ENCODE data around the gene NT5C3B. TPM values are rescaled to one million over a fixed set of nuclear protein-coding genes. Genes with fewer than 3 reads are reported as not detected.

Gene NT5C3B
- polyA plus RNA-seq, 1 donor from 2014 or later, result 272 TPM

GRCh38 chr17:41792845-41793783, 42.9 kb downstream of the NT5C3B start:
- H3K4me2 ChIP-seq (ENCODE audit: low read length), result no peak overlapping the region
- no peaks in the 10 kb centered on the region for H3K36me3 ChIP-seq (ENCODE audit: insufficient read depth, low read length)
- TF ChIP-seq MXI1 (conservative IDR thresholded peaks at IDR 0.05; ENCODE audit: poor library complexity, severe bottlenecking), result no peak
- TF ChIP-seq, protein P1, sequence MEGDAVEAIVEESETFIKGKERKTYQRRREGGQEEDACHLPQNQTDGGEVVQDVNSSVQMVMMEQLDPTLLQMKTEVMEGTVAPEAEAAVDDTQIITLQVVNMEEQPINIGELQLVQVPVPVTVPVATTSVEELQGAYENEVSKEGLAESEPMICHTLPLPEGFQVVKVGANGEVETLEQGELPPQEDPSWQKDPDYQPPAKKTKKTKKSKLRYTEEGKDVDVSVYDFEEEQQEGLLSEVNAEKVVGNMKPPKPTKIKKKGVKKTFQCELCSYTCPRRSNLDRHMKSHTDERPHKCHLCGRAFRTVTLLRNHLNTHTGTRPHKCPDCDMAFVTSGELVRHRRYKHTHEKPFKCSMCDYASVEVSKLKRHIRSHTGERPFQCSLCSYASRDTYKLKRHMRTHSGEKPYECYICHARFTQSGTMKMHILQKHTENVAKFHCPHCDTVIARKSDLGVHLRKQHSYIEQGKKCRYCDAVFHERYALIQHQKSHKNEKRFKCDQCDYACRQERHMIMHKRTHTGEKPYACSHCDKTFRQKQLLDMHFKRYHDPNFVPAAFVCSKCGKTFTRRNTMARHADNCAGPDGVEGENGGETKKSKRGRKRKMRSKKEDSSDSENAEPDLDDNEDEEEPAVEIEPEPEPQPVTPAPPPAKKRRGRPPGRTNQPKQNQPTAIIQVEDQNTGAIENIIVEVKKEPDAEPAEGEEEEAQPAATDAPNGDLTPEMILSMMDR (IDR thresholded peaks at IDR 0.05; ENCODE audit: poor library complexity, severe bottlenecking), result no peak
- no peak for TF ChIP-seq EP300 (conservative IDR thresholded peaks at IDR 0.05; ENCODE audit: poor library complexity, severe bottlenecking)
- TF ChIP-seq RAD21 (conservative IDR thresholded peaks at IDR 0.05), result no peak
- no peak for TF ChIP-seq POLR2AphosphoS5 (IDR thresholded peaks at IDR 0.05)
- TF ChIP-seq SMC3 (conservative IDR thresholded peaks at IDR 0.05; ENCODE audit: poor library complexity), result no peak
- no peak for TF ChIP-seq TAF1 (IDR thresholded peaks at IDR 0.05; ENCODE audit: low read depth)
- TF ChIP-seq REST (IDR thresholded peaks at IDR 0.05; ENCODE audit: borderline replicate concordance), result no peak
- no peak for TF ChIP-seq EZH2 (IDR thresholded peaks at IDR 0.05; ENCODE audit: borderline replicate concordance, insufficient read depth, low read length, poor library complexity, severe bottlenecking)
- H3K9me2 ChIP-seq (ENCODE audit: insufficient read depth, low read length), result no peaks in the 10 kb centered on the region
- no peaks in the 10 kb centered on the region for H3K9me3 ChIP-seq (ENCODE audit: low read length)
- H3K27me3 ChIP-seq (ENCODE audit: insufficient read depth, low read depth, low read length), result no peaks in the 10 kb centered on the region
- H3K79me2 ChIP-seq (replicated peaks; ENCODE audit: insufficient read depth, low read length), result no peaks in the 10 kb centered on the region
- H3K27ac ChIP-seq (ENCODE audit: low read length), result no peak overlapping the region
- H2AFZ ChIP-seq (ENCODE audit: low read depth, low read length), result no peak overlapping the region
- H4K20me1 ChIP-seq (ENCODE audit: insufficient read depth), result no peaks in the 10 kb centered on the region
- H3K9ac ChIP-seq (ENCODE audit: low read length), result no peak overlapping the region
- H3K4me3 ChIP-seq (ENCODE audit: low read length), result no peak overlapping the region
- H3F3A ChIP-seq (ENCODE audit: insufficient read depth, low read length, poor library complexity, severe bottlenecking), result no peaks in the 10 kb centered on the region

GRCh38 chr17:41787021-41787418, 49.0 kb downstream of the NT5C3B start:
- no peaks in the 10 kb centered on the region for H3K27me3 ChIP-seq (ENCODE audit: insufficient read depth, low read depth, low read length)
- H3K9me3 ChIP-seq (ENCODE audit: low read length), result no peaks in the 10 kb centered on the region
- H3K9ac ChIP-seq (ENCODE audit: low read length), result no peak overlapping the region
- no peak overlapping the region for H2AFZ ChIP-seq (ENCODE audit: low read depth, low read length)
- no peak overlapping the region for H3K4me2 ChIP-seq (ENCODE audit: low read length)
- H3K27ac ChIP-seq (ENCODE audit: low read length), result no peak overlapping the region
- TF ChIP-seq RAD21 (conservative IDR thresholded peaks at IDR 0.05) (no peak), POLR2AphosphoS5 (IDR thresholded peaks at IDR 0.05) (no peak), TAF1 (IDR thresholded peaks at IDR 0.05; ENCODE audit: low read depth) (no peak), SMC3 (conservative IDR thresholded peaks at IDR 0.05; ENCODE audit: poor library complexity) (no peak), MXI1 (conservative IDR thresholded peaks at IDR 0.05; ENCODE audit: poor library complexity, severe bottlenecking) (no peak), EZH2 (IDR thresholded peaks at IDR 0.05; ENCODE audit: borderline replicate concordance, insufficient read depth, low read length, poor library complexity, severe bottlenecking) (no peak), REST (IDR thresholded peaks at IDR 0.05; ENCODE audit: borderline replicate concordance) (no peak), EP300 (conservative IDR thresholded peaks at IDR 0.05; ENCODE audit: poor library complexity, severe bottlenecking) (no peak)
- TF ChIP-seq, protein P1 (IDR thresholded peaks at IDR 0.05; ENCODE audit: poor library complexity, severe bottlenecking), result no peak
- H4K20me1 ChIP-seq (ENCODE audit: insufficient read depth), result no peaks in the 10 kb centered on the region
- H3F3A ChIP-seq (ENCODE audit: insufficient read depth, low read length, poor library complexity, severe bottlenecking), result no peaks in the 10 kb centered on the region
- H3K9me2 ChIP-seq (ENCODE audit: insufficient read depth, low read length), result no peaks in the 10 kb centered on the region
- H3K79me2 ChIP-seq (replicated peaks; ENCODE audit: insufficient read depth, low read length), result peaks cover 42% of the 10 kb centered on the region
- H3K36me3 ChIP-seq (ENCODE audit: insufficient read depth, low read length), result no peaks in the 10 kb centered on the region
- H3K4me3 ChIP-seq (ENCODE audit: low read length), result peak overlapping the region; percentile 76

Data from neural cell (in vitro differentiated cells).